GM12872 (cell line): ENCODE results near the gene VAV2.

Source experiments
- TF ChIP-seq, protein P1 (sequence below): IDR thresholded peaks from 3 replicates; pipeline ENCODE4 v1.5.1; 2011; ENCODE audit warnings: low read depth, mild to moderate bottlenecking, low read length, moderate library complexity; ENCODE audit not compliant: insufficient read depth

The VAV2 gene

DNA sequence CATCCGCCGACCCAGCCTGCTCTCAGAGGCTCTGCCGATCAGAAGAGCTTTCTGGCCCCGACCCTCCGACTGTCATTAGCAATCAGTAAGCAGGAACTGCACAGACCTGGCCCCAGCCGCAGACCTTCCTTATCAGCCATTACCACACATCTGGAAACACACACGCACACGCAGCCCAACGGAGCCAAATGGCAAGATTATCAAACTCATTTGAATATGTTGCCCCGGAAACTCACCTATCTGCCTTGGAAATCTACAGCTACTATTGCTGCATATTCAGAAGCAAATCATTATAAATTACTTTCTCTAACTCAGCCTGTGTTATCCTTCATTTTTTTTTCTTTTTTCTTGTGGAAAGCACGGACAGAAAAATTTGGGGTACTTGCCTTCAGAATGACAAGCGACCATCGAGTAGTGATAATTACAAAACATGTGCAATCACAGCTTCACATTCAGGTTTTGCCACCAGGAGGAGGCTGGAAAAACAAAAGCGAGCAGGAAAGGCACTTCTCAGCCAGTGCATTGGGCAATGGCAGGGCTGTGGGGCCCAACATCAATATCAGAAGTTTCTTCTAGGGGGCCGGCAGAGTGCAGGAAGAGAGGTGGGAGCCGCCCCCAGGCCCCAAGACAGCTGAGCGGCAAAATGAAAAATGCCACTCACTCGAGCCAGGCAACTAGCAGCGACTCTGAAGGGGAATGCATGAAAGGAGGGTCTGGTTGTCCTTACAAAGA, 122.3 kb downstream of the VAV2 start:
- TF ChIP-seq, protein P1, sequence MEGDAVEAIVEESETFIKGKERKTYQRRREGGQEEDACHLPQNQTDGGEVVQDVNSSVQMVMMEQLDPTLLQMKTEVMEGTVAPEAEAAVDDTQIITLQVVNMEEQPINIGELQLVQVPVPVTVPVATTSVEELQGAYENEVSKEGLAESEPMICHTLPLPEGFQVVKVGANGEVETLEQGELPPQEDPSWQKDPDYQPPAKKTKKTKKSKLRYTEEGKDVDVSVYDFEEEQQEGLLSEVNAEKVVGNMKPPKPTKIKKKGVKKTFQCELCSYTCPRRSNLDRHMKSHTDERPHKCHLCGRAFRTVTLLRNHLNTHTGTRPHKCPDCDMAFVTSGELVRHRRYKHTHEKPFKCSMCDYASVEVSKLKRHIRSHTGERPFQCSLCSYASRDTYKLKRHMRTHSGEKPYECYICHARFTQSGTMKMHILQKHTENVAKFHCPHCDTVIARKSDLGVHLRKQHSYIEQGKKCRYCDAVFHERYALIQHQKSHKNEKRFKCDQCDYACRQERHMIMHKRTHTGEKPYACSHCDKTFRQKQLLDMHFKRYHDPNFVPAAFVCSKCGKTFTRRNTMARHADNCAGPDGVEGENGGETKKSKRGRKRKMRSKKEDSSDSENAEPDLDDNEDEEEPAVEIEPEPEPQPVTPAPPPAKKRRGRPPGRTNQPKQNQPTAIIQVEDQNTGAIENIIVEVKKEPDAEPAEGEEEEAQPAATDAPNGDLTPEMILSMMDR = no peak

GRCh38 chr9:133868203-133868602, 123.9 kb downstream of the VAV2 start:
- TF ChIP-seq, protein P1 = no peak

GRCh38 chr9:133866946-133867345, 125.2 kb downstream of the VAV2 start:
- TF ChIP-seq, protein P1 = no peak

GRCh38 chr9:133864011-133864410, 128.1 kb downstream of the VAV2 start:
- TF ChIP-seq, protein P1 = no peak

- TF ChIP-seq, protein P1 = no peak
These were observed 128.9 kb downstream of the VAV2 start for GRCh38 chr9:133863257-133863592.

- TF ChIP-seq, protein P1 = no peak
These were observed 129.4 kb downstream of the VAV2 start for GRCh38 chr9:133862585-133863256.

DNA sequence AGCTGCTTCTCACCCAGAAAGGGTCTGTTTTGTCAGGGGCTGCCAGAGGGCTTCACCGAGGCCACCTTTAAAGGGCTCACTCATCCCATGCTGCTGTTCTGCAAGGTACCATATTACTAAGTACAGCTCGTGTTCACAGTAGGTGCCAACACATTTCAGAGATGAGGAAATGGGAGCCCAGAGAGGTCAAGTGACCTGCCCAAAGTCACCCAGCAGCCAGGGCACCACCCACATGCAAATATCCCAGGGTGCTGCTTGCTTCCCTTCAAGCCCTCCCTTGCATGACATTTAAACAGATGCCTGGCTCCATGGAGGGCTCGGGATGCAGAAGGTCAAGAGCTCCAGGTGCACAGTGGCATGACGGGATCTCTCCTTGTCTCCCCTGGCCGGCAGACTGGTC, 130.4 kb downstream of the VAV2 start:
- TF ChIP-seq, protein P1 = no peak
